ENCODE measurements around the gene EVA1C. TPM values are rescaled to one million over a fixed set of nuclear protein-coding genes. Genes with fewer than 3 reads are reported as not detected.

EVA1C gene
- total RNA-seq, 2 experiments from 2014 or later, result 11.1 to 12.7 TPM

- no peaks in the 10 kb centered on the region for H3K4me1 ChIP-seq (ENCODE audit: insufficient read depth, low read length)
- no peaks in the 10 kb centered on the region for H3K9me3 ChIP-seq (ENCODE audit: control insufficient read depth in 1 of 2, insufficient read depth in 1 of 2, low read length in 2 of 2)
- no peaks in the 10 kb centered on the region for H3K36me3 ChIP-seq (ENCODE audit: insufficient read depth, low read length)
- no peak for DNase-seq
- H3K4me3 ChIP-seq (ENCODE audit: low read length), result no peak overlapping the region
- POLR2A ChIA-PET, result no interaction called here
- no peak for TF ChIP-seq CTCF (IDR thresholded peaks at IDR 0.05)
- no peaks in the 10 kb centered on the region for H3K9me3 Mint-ChIP-seq
- H3K27me3 Mint-ChIP-seq, result no peaks in the 10 kb centered on the region
- no peak overlapping the region for H3K27ac Mint-ChIP-seq
- no peaks in the 10 kb centered on the region for H3K4me1 Mint-ChIP-seq (ENCODE audit: low read depth)
- no peaks in the 10 kb centered on the region for H3K36me3 Mint-ChIP-seq (ENCODE audit: low read depth)
- no peaks in the 10 kb centered on the region for H3K27me3 ChIP-seq (ENCODE audit: control insufficient read depth in 1 of 2, insufficient read depth in 2 of 2, low read length in 2 of 2)
- CTCF ChIA-PET, result no interaction called here
- no peak for ATAC-seq (ENCODE audit: poor library complexity)
- intact Hi-C loops (cut with DNase I, micrococcal nuclease), result no loop called here
- no peak overlapping the region for H3K4me3 Mint-ChIP-seq
- H3K27ac ChIP-seq (ENCODE audit: low read depth in 1 of 2, low read length in 2 of 2), result no peak overlapping the region
Observed at GRCh38 chr21:32549440-32549839, 136.9 kb downstream of the EVA1C start.

- H3K4me3 Mint-ChIP-seq, result no peak overlapping the region
- Histone ChIP-seq H3K27ac (ENCODE audit: low read depth in 1 of 2, low read length in 2 of 2) (no peak overlapping the region), H3K36me3 (ENCODE audit: insufficient read depth, low read length) (no peaks in the 10 kb centered on the region), H3K27me3 (ENCODE audit: control insufficient read depth in 1 of 2, insufficient read depth in 2 of 2, low read length in 2 of 2) (no peaks in the 10 kb centered on the region), H3K9me3 (ENCODE audit: control insufficient read depth in 1 of 2, insufficient read depth in 1 of 2, low read length in 2 of 2) (no peaks in the 10 kb centered on the region), H3K4me3 (ENCODE audit: low read length) (no peak overlapping the region), H3K4me1 (ENCODE audit: insufficient read depth, low read length) (no peaks in the 10 kb centered on the region)
- ATAC-seq (ENCODE audit: poor library complexity) (no peak), DNase-seq (no peak)
- H3K36me3 Mint-ChIP-seq (ENCODE audit: low read depth), result no peaks in the 10 kb centered on the region
- TF ChIP-seq CTCF (IDR thresholded peaks at IDR 0.05), result no peak
- no peaks in the 10 kb centered on the region for H3K27me3 Mint-ChIP-seq
- no peaks in the 10 kb centered on the region for H3K4me1 Mint-ChIP-seq (ENCODE audit: low read depth)
- CTCF ChIA-PET, result no interaction called here
- intact Hi-C loops (cut with DNase I, micrococcal nuclease), result no loop called here
- H3K9me3 Mint-ChIP-seq, result no peaks in the 10 kb centered on the region
- POLR2A ChIA-PET, result interaction anchor here (0.6 to 1.0 kb wide), 2 partner anchors 19 to 29 kb away, joined by 3 read pairs; no protein-coding TSS in a partner anchor
- H3K27ac Mint-ChIP-seq, result no peak overlapping the region
Observed at GRCh38 chr21:32549886-32550285, 137.4 kb downstream of the EVA1C start.

- TF ChIP-seq CTCF (IDR thresholded peaks at IDR 0.05), result no peak
- H3K27ac Mint-ChIP-seq, result no peak overlapping the region
- no peak overlapping the region for H3K27ac ChIP-seq (ENCODE audit: low read depth in 1 of 2, low read length in 2 of 2)
- H3K9me3 Mint-ChIP-seq, result no peaks in the 10 kb centered on the region
- no peaks in the 10 kb centered on the region for H3K9me3 ChIP-seq (ENCODE audit: control insufficient read depth in 1 of 2, insufficient read depth in 1 of 2, low read length in 2 of 2)
- H3K27me3 Mint-ChIP-seq, result no peaks in the 10 kb centered on the region
- CTCF ChIA-PET, result interaction anchor here (0.6 kb wide), 1 partner anchor 736 kb away, joined by 3 read pairs; no protein-coding TSS in a partner anchor
- no peaks in the 10 kb centered on the region for H3K36me3 Mint-ChIP-seq (ENCODE audit: low read depth)
- POLR2A ChIA-PET, result no interaction called here
- H3K27me3 ChIP-seq (ENCODE audit: control insufficient read depth in 1 of 2, insufficient read depth in 2 of 2, low read length in 2 of 2), result no peaks in the 10 kb centered on the region
- no peak for DNase-seq
- H3K4me3 Mint-ChIP-seq, result no peak overlapping the region
- intact Hi-C loops (cut with DNase I, micrococcal nuclease), result no loop called here
- no peak for ATAC-seq (ENCODE audit: poor library complexity)
- H3K4me1 Mint-ChIP-seq (ENCODE audit: low read depth), result no peaks in the 10 kb centered on the region
- no peak overlapping the region for H3K4me3 ChIP-seq (ENCODE audit: low read length)
- no peaks in the 10 kb centered on the region for H3K36me3 ChIP-seq (ENCODE audit: insufficient read depth, low read length)
- no peaks in the 10 kb centered on the region for H3K4me1 ChIP-seq (ENCODE audit: insufficient read depth, low read length)
Observed at GRCh38 chr21:32554832-32555638, 142.5 kb downstream of the EVA1C start.
